GM21723 (cell line): ENCODE results near the gene STARD10.
A peak's percentile ranks its signal among the peaks of the same experiment; 100 is the strongest.

Source experiments
- ATAC-seq: cut with Tn5 transposase; IDR thresholded peaks from one replicate; pipeline ENCODE4 v1.9.1; 2021; ENCODE audit warnings: mild to moderate bottlenecking, moderate library complexity; ENCODE audit not compliant: unreplicated experiment

Gene STARD10

DNA sequence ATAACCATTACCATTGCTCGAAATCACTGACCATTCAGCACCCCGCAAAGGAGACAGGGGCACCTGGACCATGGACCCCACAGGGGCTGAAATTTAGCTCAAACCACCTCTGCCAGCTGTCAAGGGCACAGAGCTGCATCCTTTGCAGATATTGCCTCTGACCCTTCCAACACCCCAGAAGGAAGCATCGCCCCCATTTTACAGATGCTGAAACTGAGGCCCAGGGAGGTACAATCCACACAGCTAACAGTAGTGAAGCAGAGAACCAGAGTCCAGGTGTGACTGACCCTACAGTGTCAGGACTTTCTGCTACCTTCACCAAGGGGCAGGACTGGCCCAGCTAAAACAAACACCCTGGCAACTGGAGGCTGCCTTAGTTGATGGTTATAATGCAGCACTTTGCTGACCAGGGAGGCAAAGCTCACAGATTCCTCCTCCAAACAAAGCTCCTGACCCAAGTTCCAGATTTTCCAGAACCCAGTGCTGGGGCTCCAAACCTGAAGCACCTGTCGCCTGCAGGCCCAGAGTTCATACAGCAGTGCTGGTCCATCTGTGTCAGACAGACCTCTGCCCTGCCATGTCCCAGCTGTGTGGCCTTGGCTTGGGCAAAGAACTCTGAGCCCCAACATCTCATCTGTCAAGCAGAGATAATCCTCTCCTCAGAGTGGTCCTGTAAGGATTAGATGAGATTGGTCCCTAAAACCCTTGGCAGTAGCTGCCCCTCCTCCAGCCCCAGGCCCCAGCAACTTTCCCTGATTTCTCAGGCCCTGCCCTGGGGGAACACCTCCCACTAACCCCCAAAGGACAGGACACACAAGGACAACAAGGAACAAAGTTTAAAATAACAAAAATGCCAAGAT, 26.4 kb downstream of the STARD10 start:
- no peak for ATAC-seq

DNA sequence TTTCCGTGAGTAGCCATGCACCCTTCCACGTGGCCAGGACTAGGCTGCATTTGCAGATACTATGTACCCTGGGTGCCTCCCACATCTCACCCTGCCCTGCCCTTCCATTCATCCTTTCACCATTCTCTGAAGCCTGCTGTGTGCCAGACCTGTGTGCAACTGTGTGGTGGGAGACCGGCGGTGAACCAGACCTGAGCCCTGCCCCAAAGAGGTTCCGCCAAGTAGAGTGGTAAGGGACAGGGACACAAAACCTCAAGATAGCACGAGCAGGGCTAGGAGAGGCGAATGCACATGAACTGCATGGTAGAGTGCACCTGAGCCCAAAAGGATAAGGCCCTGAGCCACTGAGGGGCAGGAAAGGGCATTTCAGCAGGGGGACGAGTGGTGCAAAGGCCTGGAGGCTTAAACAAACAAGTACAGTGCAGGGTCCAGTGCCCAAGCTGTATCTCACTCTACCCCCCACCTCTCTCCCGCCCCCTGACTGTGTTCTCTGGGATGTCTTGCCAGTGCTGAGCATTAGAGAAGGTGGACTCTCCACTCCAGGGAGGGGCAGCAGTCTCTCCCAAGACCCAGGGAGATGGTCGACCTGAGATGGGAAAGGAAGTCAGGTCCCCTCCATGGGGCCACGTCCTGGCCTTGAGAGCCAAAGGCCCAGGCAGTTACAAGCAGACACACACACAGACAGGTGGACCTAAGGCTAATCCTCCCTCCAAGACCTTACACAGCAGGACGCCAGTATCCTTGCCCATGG, 27.5 kb downstream of the STARD10 start:
- ATAC-seq: no peak

DNA sequence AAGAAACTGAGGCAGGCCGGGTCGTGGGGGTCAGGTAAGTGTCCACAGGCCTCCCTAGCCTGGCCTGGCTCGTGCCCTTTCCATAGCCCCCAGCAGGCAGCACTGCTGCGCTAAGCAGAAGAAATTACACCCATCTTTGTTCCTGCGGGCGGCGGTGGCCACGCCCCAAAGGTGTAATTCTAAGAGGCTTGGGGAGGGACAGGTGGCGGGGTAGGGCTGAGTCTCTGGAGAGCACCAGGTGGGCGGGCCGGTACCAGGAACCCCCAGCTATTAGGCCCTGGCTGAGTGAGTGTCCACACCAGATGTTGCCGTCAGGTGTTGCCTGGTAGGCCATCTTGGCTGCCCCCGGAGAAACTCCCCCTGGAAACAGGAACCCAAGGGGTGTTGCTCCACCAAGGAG, 29.3 kb downstream of the STARD10 start:
- ATAC-seq: no peak

DNA sequence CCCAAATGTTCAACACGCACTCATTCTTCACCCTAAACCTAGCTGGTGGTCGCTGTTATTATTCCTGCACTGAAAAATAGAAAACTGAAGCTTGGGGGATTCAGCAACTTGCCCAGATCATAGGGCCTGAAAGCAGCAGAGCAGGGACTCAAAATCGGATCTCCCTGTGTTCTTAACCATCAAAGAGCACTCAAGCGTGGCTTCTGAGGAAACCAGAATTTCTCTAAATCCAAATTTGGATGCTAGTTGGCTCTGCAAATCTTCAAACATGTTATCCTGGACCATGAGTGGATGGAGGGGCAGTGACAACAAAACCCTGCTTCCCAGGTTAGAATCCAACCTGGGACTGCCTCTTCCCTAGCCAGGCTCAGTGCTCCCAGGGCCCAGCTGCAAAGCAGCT, 30.0 kb downstream of the STARD10 start:
- no peak for ATAC-seq

DNA sequence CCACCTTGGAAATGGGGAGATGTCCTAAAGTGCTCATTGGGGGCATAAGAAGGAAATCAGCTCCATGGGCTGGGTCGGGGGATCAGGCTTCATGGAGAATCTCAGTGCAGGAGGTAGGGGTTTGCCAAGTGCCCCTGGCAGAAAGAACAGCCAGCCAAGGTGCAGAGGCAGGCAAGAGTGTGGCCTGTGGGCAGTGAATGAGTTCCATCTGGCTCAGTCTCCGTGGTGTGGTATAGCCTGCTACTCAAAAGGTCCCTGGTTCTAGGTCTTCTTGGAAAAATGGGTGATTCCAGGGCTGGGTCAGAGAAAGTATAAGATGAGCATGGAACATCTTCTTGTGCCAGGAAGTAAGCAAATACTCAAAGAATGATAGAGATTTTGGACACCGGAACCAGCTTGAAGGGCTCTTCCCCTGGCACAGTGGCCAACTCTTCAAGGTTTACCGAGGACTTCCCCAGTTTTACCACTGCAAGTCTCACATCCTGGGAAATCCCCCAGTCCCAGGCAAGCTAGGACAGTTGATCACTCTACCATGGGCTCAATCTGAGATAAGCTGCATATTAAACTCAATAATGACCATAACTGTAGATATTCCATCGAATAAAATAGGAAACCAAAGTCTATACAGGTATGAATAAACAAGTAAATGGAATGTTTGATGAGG, 31.1 kb downstream of the STARD10 start:
- ATAC-seq: peak; percentile 72

DNA sequence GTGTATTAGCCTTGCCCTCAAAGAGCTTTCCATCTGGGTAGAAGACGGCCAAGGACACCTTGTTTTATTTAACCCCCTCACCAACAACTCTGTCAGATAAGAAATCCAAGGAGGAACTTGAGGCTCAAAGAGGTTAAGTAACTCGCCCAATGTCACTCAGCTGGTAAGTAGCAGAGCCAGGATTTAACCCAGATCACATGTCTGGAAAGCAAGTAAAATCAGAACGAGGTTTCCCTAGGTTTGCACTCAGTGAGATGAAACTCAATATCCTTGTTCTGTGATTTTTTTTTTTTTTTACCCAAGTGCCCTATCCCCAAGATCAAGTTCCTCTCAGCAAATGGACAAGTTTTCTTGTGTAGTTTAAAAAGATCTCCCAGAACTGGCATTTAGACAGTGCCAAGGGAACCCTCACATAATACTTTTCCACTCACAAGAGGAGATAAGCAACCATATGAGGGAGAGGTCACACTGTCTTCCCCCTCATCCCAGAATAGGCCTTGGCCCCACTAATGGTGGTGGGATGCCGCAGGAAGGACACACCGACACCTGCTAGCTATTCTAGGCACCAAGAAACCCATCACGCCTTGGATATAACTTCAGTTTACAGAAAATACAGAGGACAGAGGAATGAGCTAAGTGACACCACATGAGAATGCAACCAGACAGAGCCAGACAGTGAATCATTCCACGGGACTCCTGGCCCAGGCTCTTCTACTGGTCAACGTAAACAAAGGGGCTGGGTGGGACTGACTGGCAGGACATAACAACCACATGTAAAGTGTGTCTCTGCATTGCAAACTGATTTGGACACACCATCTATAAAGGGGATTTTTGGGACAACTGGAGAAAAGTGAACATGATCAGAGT, 33.1 kb downstream of the STARD10 start:
- no peak for ATAC-seq

DNA sequence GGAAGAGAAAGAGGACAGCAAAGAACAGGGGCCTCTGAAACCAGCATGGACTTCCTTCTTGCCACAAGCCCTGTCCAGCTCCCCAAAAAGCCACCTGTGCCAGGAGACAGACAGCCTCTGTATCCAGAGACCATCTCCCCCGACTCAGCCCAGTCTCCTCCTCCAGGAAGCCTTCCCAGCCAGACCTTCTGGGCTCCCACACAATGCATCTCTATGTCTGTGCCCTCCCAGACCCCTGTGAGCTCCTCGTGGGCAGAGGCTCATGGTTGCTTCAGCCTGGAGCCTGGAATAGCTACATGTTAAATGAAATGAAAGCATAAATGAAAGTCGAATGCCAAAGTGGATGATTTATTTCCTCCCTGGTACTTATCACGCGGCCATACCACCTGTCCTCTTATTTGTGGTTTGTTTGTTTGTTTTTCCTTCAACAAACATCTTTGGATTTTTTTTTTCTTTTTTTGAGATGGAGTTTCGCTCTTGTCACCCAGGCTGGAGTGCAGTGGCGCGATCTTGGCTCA, 34.3 kb downstream of the STARD10 start:
- no peak for ATAC-seq

DNA sequence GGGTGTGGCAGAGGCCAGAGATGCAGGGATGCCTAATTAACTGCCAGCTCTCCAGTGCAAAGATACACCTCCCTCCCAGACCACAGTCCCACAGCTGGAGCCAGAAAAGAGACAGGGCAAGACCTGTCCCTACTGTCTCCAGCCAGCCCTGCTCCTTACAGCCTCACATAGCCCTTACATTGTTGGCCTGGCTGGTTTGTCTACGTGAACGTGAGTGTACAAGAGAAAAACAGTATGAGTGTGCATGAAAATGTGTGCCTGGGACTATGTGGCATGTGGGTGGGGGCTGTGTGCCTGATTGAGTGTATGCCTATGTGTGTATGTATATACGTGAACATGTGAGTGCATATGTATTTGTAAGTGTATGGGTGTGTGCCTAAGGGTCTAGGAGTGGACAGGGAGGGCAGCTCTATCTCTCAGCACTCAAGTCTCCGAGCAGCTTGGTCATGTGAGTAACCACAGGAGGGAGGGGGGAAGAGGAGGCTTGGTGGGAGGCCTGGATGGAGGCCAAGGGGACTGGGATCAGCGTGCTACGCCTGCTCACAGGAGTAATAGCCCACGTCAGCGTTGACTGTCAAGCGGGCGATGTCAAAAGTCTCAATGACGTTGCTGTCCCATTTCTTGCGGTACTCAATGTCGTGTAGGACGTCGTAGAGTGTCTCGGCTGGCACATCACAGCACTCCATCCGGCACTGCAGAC, 35.0 kb downstream of the STARD10 start:
- no peak for ATAC-seq

DNA sequence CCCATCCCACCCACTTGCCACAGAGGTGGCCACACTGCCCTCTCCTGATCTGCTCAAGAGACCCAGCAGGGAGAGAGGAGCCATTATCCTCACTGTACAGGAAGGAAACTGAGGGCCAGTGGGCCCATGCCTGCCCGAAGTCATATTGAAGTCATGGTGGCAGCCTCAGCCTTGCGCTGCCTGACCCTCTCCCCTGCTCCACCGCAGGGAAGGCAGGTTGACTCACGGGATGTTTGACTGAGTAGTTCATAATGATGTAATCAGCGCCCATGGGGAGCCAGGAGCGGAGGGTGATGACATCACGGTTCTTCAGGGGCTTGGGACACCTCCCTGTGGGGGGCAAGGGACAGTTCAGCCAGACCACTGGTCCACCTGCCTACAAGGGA, 35.5 kb downstream of the STARD10 start:
- ATAC-seq: no peak

DNA sequence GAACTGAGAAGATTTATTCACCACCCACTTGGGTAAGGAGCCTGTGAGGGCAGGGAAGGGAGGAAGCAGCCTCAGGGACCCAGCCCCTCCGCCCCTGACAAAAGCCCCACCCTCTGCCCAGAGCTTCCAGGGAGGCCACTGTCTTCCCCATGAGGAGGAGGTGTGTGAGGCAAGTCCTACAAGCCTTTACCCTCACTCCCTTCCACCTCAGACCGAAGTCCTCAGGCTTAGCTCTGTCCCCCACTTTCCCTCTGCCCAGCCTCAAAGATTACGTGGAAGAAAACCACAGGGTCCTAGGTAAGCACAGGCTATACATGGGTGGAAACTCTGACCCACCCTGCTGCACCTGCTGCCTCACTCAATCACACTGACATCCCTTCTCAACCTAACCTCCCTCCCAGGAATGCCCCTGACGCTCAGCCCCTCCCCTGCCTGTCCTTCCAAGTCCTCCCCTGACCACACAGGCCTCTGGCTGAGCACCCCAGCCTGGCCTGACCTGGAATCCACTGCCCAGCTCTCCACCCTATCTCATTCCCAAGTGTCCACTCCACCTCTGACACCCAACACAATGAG, 38.0 kb downstream of the STARD10 start:
- no peak for ATAC-seq

DNA sequence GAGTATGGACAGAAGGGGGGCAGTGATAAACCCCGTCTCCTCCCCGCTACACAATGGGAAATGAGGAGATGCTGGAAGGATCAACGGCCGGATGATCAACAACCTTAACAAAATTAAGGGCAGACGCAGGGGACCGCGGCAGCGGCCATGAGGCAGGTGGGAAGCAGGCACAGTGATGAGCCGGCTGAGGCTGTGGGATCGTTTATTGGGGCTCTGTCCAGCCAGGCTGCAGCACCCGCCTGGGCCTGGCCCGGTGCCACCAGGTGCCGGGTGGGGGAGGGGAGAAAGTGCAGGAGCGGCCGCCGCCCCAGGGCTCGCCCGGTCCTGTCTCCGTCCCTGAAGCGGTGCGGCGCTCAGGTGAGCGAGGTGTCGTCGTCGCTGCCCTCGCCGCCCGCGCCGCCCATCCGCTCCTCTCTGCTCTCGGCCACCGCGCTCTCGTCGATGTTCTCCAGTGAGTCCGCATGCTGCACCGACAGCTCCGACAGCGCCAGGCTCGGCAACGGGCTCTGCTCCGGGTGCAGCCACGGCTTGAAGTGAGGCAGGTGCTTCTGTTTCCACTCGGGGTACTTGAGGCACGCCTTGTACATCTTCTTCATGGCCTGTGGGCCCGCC, 39.2 kb downstream of the STARD10 start:
- ATAC-seq: no peak

DNA sequence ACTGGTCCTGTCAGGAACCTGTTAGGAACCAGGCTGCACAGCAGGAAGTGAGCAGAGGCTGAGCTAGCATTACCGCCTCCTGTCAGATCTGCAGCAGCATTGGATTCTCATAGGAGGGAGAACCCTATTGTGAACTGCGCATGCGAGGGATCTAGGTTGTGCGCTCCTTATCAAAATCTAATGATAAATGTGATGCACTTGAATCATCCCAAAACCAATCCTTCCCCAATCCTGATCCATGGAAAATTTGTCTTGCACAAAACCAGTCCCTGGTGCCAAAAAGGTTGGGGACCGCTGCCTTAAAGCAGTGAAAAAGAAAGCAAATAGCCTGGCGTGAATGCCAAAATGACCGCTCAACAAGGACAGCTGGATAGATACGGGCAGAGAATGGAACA, 39.7 kb downstream of the STARD10 start:
- no peak for ATAC-seq

DNA sequence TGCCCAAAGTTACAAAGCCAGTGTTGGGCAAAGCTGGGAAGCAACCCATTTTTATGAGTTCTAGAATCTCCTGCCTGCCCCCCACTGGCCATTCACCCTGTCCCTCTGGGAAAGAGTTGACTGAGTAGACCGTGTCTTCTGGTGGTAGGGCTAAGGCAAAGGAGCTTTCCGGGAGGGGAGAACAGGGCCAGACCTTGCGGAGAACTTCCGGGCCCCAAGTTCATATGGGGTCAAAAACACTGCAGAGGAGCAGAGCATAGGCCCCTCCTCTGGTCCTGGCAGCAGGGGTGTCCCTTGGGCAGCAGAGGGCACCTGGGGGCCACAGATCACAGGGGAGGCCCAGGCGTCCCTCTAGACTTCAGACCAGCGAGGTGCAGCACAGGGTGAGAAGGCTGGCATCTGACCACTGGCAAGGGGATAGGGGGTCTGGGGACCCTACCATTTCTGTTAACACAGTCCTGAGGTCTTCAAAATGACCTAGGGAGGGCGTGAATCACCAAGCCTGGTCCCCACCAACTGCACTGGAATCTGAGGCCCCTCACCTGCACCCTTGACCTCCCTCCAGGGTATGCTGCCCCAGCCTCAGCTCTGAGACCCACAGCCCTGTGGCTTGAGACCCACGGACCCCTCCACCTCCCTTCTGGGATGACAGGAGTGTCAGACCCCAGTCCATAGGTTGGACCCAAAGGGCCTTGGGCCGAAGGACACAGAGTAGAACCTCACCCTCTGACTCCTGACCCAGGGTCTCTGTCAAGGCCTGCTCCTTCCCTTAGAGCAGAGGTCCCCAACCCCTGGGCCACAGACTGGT, 40.3 kb downstream of the STARD10 start:
- ATAC-seq: no peak

DNA sequence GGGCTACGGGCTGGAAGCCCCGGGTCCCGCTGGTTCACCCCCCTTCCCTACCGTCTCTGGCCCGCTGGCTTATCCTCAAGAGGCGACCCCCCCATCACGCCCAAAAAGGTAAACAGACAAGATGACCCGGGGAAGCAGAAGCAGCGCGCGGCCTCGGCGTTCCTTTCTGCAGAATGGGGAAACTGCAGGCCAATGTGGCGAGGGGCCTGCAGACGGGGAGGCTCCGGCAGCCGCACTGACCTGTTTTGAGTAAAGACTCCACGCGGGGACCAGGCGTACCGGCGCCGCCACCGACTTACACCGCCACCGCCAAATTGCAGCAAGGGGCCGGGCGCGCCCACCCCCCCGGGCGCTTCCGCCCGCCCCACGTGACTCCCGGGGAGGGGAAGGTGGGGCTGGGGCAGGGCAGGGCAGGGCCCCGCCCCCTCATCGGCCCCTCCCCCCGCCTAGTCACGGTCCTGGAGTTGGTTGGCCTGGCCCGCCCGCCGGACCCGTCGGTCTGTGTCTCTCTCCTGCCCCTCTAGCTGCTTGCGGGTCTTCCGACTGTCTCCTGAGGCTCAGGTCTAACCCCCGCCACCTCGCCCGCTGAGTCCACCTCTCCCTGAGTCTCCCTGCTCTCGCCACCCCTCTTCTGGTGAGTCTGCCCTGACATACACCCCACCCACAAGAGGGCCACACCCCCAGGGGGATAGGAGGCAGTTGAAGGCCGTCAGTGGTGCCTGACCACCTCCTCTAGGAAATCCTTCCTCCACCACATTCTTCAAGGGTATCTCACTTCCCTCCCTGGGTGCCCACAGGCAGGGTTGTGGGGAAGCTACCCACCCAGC, 41.5 kb downstream of the STARD10 start, which contains the start of gene ARAP1:
Gene ARAP1, minus strand, starts transcription at position 321 of the 827 bp plus-strand sequence. CDS start 25,280 bp downstream, outside the sequence.
- peak; percentile 70 for ATAC-seq

DNA sequence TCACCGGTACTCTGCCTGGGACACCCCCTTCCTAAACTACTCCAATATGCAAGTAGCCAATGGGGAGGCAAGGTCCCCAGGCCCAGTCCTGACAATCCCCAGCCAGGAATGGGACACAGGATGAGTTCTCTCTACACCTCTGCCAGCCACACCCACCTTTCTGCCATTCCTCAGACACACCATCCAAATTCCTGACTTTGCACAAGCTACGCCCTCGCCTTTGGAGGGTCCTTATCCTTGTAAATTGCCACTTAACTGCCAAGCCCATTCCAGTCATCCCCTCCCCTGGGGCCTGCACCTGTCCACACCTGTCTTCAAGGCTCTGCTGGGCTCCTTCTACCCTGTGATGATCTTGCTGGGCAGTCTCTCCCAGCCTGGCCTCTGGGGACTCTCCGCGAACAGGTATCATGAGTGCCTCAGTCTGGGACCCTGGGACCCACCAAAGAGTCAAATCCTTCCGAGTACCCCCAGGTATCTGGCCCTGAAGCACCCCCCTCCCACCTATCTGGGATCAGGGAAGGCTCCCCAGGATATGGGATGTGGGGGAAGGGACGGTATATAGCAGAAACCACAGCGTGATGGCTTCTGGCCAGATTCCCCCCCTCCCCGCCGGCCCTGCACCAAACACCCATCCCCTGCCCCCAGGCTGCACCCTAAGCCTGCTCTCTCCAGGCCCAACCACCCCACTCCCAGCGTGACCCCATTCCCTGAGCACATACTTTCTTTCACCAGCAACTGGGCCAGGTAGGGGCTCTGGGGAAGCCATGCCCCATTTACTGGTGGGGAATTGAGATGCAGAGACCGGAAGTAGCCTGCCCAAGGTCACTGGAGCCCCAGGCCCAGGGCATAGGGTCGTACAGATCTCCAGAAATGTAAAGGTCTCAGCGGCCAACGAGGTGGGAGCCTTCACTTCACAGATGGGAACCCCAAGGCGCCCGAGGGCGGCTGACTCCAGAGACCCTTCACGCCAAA, 42.4 kb downstream of the STARD10 start:
- ATAC-seq: no peak

DNA sequence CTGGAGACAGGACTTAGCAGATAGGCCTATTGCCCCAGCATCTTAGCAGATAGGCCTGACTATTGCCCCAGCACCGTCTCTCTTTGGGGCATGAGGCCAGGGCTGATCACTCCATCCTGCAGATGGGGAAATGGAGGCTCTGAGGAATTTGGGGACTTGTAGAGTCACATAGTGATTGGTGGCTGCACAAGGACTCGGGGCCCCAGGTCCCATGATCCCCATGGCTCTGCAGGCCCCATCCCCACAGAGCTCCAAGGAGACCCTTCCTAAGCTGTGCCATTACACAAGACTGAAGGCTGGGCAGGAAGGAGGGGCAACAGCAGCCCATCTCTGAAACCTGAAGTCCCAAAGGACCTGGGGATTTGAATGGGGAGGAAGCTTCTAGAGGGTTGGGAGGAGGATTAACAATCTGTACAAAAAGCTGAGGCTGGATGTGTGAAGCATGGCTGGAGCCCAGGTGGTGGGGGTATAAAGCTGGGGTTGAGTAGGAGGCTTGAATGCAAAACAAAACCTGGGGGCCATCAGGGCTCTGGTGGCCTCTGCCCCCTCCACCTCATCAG, 43.2 kb downstream of the STARD10 start:
- ATAC-seq: no peak
